Measurements from ENCODE around the gene SLC6A19. TPM values are rescaled to one million over a fixed set of nuclear protein-coding genes. Genes with fewer than 3 reads are reported as not detected.

SLC6A19 gene
- total RNA-seq, 4 donors from 2014 or later: 2.5 to 106 (median 69.5) TPM; not detected in 1

GRCh38 chr5:1199340-1199648 lies 2.1 kb upstream of the SLC6A19 start:
- in situ Hi-C loops (cut with MboI; ENCODE audit: low pct_ligation_motif_present in 1 of 4, low pct_unique_long_range_greater_than_20kb in 1 of 4, low sequenced_read_pairs in 3 of 4) (loop anchor here in 1 of 4 donors (25.0 kb wide), 1 partner anchor 438 kb away; no protein-coding TSS in a partner anchor), intact Hi-C loops (cut with DNase I; ENCODE audit: low total_unique reads) (no loop called here)
- H3K27ac ChIP-seq: no peak overlapping the region
- DNase-seq: no peak
- no peak overlapping the region for H3K4me3 ChIP-seq
- peaks cover 0 to 8% (median 0%) of the 10 kb centered on the region in 4 donors for H3K4me1 ChIP-seq
- TF ChIP-seq EP300 (IDR thresholded peaks at IDR 0.05; ENCODE audit: low read depth) (no peak), POLR2A (IDR thresholded peaks at IDR 0.05) (no peak), POLR2AphosphoS5 (IDR thresholded peaks at IDR 0.05) (no peak)
- TF ChIP-seq, protein P1, sequence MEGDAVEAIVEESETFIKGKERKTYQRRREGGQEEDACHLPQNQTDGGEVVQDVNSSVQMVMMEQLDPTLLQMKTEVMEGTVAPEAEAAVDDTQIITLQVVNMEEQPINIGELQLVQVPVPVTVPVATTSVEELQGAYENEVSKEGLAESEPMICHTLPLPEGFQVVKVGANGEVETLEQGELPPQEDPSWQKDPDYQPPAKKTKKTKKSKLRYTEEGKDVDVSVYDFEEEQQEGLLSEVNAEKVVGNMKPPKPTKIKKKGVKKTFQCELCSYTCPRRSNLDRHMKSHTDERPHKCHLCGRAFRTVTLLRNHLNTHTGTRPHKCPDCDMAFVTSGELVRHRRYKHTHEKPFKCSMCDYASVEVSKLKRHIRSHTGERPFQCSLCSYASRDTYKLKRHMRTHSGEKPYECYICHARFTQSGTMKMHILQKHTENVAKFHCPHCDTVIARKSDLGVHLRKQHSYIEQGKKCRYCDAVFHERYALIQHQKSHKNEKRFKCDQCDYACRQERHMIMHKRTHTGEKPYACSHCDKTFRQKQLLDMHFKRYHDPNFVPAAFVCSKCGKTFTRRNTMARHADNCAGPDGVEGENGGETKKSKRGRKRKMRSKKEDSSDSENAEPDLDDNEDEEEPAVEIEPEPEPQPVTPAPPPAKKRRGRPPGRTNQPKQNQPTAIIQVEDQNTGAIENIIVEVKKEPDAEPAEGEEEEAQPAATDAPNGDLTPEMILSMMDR (IDR thresholded peaks at IDR 0.05): no peak
- no peaks in the 10 kb centered on the region for H3K36me3 ChIP-seq
- no peaks in the 10 kb centered on the region for H3K9me3 ChIP-seq
- H3K27me3 ChIP-seq: peaks cover 61% of the 10 kb centered on the region

DNA sequence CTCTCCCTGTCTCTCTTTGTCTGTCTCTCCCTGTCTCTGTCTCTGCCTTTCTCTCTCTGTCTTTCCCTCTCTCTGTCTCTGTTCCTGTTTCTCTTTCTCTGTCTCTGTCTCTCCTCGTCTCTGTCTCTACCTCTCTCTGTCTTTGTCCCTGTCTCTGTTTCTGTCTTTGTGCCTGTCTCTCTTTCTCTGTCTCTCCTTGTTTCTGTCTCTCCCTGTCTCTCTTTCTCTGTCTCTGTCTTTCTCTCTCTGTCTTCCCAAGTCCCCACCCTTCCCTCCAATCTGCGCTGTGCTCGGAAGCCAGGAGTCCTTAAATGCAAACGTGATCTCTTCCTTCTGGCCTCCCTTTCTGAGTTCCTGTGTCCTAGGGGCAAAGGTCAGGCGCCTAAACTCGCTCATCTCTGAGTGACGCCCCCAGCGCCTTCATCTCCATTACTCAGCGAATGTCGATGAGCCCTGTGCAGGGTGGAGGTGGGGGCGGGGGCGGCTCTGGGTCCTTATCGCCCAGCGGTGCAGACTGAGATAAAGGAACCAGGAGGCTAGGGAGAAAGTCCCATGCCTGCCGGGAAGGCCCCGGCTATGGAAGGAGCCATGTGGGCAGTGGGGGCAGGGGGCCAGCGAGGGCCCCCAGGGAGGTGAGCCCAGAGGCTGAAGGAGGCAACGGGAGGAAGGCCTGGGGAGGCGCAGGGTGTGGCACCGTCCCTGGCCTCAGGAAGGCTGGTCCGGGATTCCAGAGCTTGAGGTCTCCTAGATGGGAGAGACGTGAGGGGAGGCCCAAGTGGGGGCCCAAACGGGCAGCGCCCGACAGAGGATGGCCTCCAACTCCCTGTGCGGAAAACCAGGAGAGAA lies 1.5 kb upstream of the SLC6A19 start:
- DNase-seq: no peak
- H3K4me3 ChIP-seq: no peak overlapping the region

DNA sequence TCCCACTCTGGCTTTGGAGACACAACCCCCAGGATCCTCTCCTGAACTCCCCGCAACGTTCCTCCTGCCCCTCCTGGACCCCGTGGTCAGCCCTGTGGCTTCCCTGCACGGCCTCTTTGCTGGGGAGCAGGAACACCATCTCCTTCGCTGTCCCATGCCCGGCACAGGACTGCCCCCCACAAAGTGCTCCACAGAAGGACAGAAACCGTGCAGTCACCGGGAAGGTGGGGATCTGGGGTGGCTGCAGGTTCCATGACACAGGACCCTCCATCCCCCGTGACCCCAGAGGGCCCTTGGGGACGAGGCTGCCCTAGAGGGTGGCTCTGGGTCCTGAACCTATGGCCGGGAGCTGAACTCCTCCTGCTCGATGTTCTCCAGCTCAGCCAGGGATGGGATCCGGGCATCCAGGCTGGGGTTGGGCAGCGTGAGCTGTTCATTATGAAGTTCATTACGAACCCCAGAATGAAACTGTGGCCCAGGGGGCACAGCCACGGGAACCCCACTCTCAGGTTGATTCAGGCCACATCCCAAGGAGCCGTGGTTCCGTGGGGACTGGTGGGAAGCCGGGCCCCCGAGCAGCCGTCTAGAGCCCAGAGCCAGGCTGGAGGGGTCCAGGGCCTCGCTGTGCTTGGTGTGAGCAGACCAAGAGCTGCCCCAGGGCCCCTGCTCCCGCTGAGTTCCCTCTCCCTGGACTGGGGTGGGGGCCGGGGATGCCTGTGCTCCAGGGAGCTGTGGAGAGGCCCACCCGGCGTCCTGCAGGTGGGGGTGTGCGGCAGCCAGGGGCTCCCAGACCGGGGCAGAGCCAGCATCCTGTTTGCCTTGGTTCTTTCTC lies 684 bp upstream of the SLC6A19 start:
- no peak overlapping the region for H3K4me3 ChIP-seq
- H3K9me3 ChIP-seq: no peaks in the 10 kb centered on the region
- TF ChIP-seq, protein P1 (IDR thresholded peaks at IDR 0.05): no peak
- no peak for TF ChIP-seq POLR2A (IDR thresholded peaks at IDR 0.05)
- no peak for TF ChIP-seq POLR2AphosphoS5 (IDR thresholded peaks at IDR 0.05)
- no peak for TF ChIP-seq EP300 (IDR thresholded peaks at IDR 0.05; ENCODE audit: low read depth)
- H3K27ac ChIP-seq: no peak overlapping the region
- 57% methylated on average over 21 of the region's 28 CpGs; no CpG with 5 or more reads in 1 of the 2 donors for WGBS, 2 donors (ENCODE audit: low coverage in 1 of 2)
- H3K4me1 ChIP-seq: peaks cover 0 to 8% (median 3%) of the 10 kb centered on the region in 4 donors
- peaks cover 51% of the 10 kb centered on the region for H3K27me3 ChIP-seq
- no peak for DNase-seq
- H3K36me3 ChIP-seq: no peaks in the 10 kb centered on the region
- in situ Hi-C loops (cut with MboI; ENCODE audit: low pct_ligation_motif_present in 1 of 4, low pct_unique_long_range_greater_than_20kb in 1 of 4, low sequenced_read_pairs in 3 of 4): no loop called here
- intact Hi-C loops (cut with DNase I; ENCODE audit: low total_unique reads): no loop called here

More for the DNA sequence above, 1.5 kb upstream of the SLC6A19 start:
- no peak overlapping the region for H3K27ac ChIP-seq
- H3K36me3 ChIP-seq: no peaks in the 10 kb centered on the region
- in situ Hi-C loops (cut with MboI; ENCODE audit: low pct_ligation_motif_present in 1 of 4, low pct_unique_long_range_greater_than_20kb in 1 of 4, low sequenced_read_pairs in 3 of 4): loop anchor here in 1 of 4 donors (25.0 kb wide), 1 partner anchor 437 kb away; no protein-coding TSS in a partner anchor
- peaks cover 0 to 8% (median 2%) of the 10 kb centered on the region in 4 donors for H3K4me1 ChIP-seq
- TF ChIP-seq EP300 (IDR thresholded peaks at IDR 0.05; ENCODE audit: low read depth) (no peak), POLR2AphosphoS5 (IDR thresholded peaks at IDR 0.05) (no peak), POLR2A (IDR thresholded peaks at IDR 0.05) (peak; percentile 22)
- TF ChIP-seq, protein P1 (IDR thresholded peaks at IDR 0.05): no peak
- H3K9me3 ChIP-seq: no peaks in the 10 kb centered on the region
- peaks cover 59% of the 10 kb centered on the region for H3K27me3 ChIP-seq
- 10 to 50% methylated on average over 3 to 26 of the region's 26 CpGs for WGBS, 2 donors (ENCODE audit: low coverage in 1 of 2)
- intact Hi-C loops (cut with DNase I; ENCODE audit: low total_unique reads): no loop called here
